ENCODE measurements around the gene CHRNB2. TPM values are rescaled to one million over a fixed set of nuclear protein-coding genes. Genes with fewer than 3 reads are reported as not detected.

The CHRNB2 gene
- polyA plus RNA-seq, 1 donor from 2014 or later = 15.5 TPM

DNA sequence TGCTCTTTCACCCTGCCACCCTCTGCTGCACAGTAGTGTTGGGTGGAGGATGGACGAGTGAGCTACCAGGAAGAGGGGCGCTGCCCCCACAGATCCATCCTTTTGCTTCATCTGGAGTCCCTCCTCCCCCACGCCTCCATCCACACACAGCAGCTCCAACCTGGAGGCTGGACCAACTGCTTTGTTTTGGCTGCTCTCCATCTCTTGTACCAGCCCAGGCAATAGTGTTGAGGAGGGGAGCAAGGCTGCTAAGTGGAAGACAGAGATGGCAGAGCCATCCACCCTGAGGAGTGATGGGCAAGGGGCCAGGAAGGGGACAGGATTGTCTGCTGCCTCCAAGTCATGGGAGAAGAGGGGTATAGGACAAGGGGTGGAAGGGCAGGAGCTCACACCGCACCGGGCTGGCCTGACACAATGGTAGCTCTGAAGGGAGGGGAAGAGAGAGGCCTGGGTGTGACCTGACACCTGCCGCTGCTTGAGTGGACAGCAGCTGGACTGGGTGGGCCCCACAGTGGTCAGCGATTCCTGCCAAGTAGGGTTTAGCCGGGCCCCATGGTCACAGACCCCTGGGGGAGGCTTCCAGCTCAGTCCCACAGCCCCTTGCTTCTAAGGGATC lies 8.5 kb downstream of the CHRNB2 start:
- H4K20me1 ChIP-seq (ENCODE audit: insufficient read depth) = no peaks in the 10 kb centered on the region

More for the DNA sequence above, 8.5 kb downstream of the CHRNB2 start:
- TF ChIP-seq EP300 (conservative IDR thresholded peaks at IDR 0.05; ENCODE audit: poor library complexity, severe bottlenecking) (no peak), MXI1 (conservative IDR thresholded peaks at IDR 0.05; ENCODE audit: poor library complexity, severe bottlenecking) (no peak), REST (IDR thresholded peaks at IDR 0.05; ENCODE audit: borderline replicate concordance) (no peak), TAF1 (IDR thresholded peaks at IDR 0.05; ENCODE audit: low read depth) (no peak), RAD21 (conservative IDR thresholded peaks at IDR 0.05) (no peak), EZH2 (IDR thresholded peaks at IDR 0.05; ENCODE audit: borderline replicate concordance, insufficient read depth, low read length, poor library complexity, severe bottlenecking) (no peak), SMC3 (conservative IDR thresholded peaks at IDR 0.05; ENCODE audit: poor library complexity) (no peak), POLR2AphosphoS5 (IDR thresholded peaks at IDR 0.05) (no peak), CTCF (IDR thresholded peaks at IDR 0.05; ENCODE audit: poor library complexity, severe bottlenecking) (no peak)
- Histone ChIP-seq H3K27me3 (ENCODE audit: insufficient read depth, low read depth, low read length) (no peaks in the 10 kb centered on the region), H3K36me3 (ENCODE audit: insufficient read depth, low read length) (no peaks in the 10 kb centered on the region), H2AFZ (ENCODE audit: low read depth, low read length) (no peak overlapping the region), H3K9me3 (ENCODE audit: low read length) (no peaks in the 10 kb centered on the region), H3K9me2 (ENCODE audit: insufficient read depth, low read length) (no peaks in the 10 kb centered on the region), H3K27ac (ENCODE audit: low read length) (no peak overlapping the region), H3K9ac (ENCODE audit: low read length) (no peak overlapping the region), H3F3A (ENCODE audit: insufficient read depth, low read length, poor library complexity, severe bottlenecking) (no peaks in the 10 kb centered on the region), H3K4me3 (ENCODE audit: low read length) (no peak overlapping the region), H3K79me2 (replicated peaks; ENCODE audit: insufficient read depth, low read length) (no peaks in the 10 kb centered on the region), H3K4me2 (ENCODE audit: low read length) (no peak overlapping the region)

All from neural cell (in vitro differentiated cells).